D721Med (cell line): ENCODE data around the gene CHCHD10.

Experiments
- DNase-seq: peaks from one replicate; pipeline ENCODE4 v3.0.0; 2011; ENCODE audit warnings: low spot score; ENCODE audit not compliant: insufficient read length
- FAIRE-seq: peaks from 2 replicates; lab custom pipeline; 2011; peaks lifted over from hg19 to GRCh38; lab: Jason Lieb, UNC
- CTCF ChIP-seq: IDR thresholded peaks from 2 replicates; pipeline ENCODE4 v1.5.1; 2012; ENCODE audit warnings: mild to moderate bottlenecking, control low read depth; ENCODE audit not compliant: insufficient read depth; ENCODE audit errors: missing control alignments

CHCHD10 gene

GRCh38 chr22:23772315-23772648 lies 4.5 kb upstream of the CHCHD10 start:
- FAIRE-seq = no peak
- no peak for DNase-seq
- no peak for TF ChIP-seq CTCF

GRCh38 chr22:23769321-23769965 lies 1.7 kb upstream of the CHCHD10 start:
- DNase-seq (no peak), FAIRE-seq (no peak)
- TF ChIP-seq CTCF = no peak

GRCh38 chr22:23767303-23767672 lies 484 bp downstream of the CHCHD10 start:
- DNase-seq (no peak), FAIRE-seq (no peak)
- TF ChIP-seq CTCF = no peak

GRCh38 chr22:23764899-23765881 lies 2.6 kb downstream of the CHCHD10 start:
- no peak for TF ChIP-seq CTCF
- FAIRE-seq = no peak
- DNase-seq = no peak

- no peak for FAIRE-seq
- no peak for DNase-seq
- TF ChIP-seq CTCF = no peak
Measured at GRCh38 chr22:23763954-23764353, 3.8 kb downstream of the CHCHD10 start.

- no peak for FAIRE-seq
- TF ChIP-seq CTCF = no peak
- no peak for DNase-seq
Measured at GRCh38 chr22:23763579-23763945, 4.2 kb downstream of the CHCHD10 start.
